ENCODE measurements around the gene TRIM7. TPM values are rescaled to one million over a fixed set of nuclear protein-coding genes. Genes with fewer than 3 reads are reported as not detected.
"Not testable (repeated sequence)": the region's sequence is repeated elsewhere in the genome, so short reads cannot be mapped to it uniquely, and the experiment has no call there.

The TRIM7 gene

GRCh38 chr5:181149355-181149754, 55.6 kb downstream of the TRIM7 start:
- Histone ChIP-seq H3K4me3 (ENCODE audit: low read length) (no peak overlapping the region), H3K9ac (ENCODE audit: low read depth, low read length) (no peak overlapping the region), H3K36me3 (ENCODE audit: insufficient read depth, low read length) (no peaks in the 10 kb centered on the region), H3K4me2 (ENCODE audit: low read length) (no peak overlapping the region), H3K27me3 (ENCODE audit: control insufficient read depth, insufficient read depth, low read length) (peaks cover 26% of the 10 kb centered on the region), H3K4me1 (ENCODE audit: control insufficient read depth, insufficient read depth, low read length) (no peaks in the 10 kb centered on the region), H3K9me3 (replicated peaks; ENCODE audit: low read length) (no peaks in the 10 kb centered on the region)

DNA sequence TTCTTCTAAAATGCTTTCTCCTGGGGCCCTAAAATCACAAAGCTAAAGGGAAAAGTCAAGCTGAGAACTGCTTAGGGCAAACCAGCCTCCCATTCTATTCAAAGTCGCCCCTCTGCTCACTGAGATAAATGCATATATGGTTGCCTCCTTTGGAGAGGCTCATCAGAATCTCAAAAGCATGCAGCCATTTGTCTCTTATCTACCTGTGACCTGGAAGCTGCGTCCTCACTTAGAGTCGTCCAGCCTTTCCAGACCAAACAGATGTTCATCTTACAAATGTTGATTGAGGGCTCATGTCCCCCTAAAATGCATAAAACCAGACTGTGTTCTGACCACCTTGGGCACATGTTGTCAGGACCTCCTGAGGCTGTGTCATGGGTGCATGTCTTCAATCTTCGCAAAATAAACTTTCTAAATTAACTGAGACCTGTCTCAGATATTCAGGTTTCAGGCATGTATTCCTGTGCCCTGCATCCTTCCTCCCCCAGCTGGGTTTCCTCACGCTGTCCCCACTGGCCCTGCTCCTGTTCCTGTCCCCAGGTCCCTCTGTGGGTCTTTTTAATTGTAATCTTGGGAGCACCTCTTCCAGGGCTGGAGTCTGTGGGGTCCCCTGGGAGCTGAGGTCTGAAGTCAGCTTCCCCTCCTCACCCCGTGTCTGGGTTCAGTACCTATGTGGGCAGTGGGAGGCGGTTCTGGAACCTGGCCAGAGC, 57.9 kb downstream of the TRIM7 start, which contains the start of gene OR2V2:
OR2V2 (plus strand) TSS at position 660 of the 710 bp plus-strand sequence. CDS start 7,357 bp downstream, outside the sequence.
- H3K36me3 ChIP-seq (ENCODE audit: insufficient read depth, low read length); H3K4me3 ChIP-seq (ENCODE audit: low read length); H3K4me1 ChIP-seq (ENCODE audit: control insufficient read depth, insufficient read depth, low read length); H3K9me3 ChIP-seq (replicated peaks; ENCODE audit: low read length); H3K4me2 ChIP-seq (ENCODE audit: low read length); H3K9ac ChIP-seq (ENCODE audit: low read depth, low read length): not testable (repeated sequence)
- H3K27me3 ChIP-seq (ENCODE audit: control insufficient read depth, insufficient read depth, low read length): peaks cover 24% of the 10 kb centered on the region

GRCh38 chr5:181145133-181145532, 59.9 kb downstream of the TRIM7 start:
- no peak overlapping the region for H3K9ac ChIP-seq (ENCODE audit: low read depth, low read length)
- no peak overlapping the region for H3K4me3 ChIP-seq (ENCODE audit: low read length)
- H3K4me1 ChIP-seq (ENCODE audit: control insufficient read depth, insufficient read depth, low read length): no peaks in the 10 kb centered on the region
- H3K36me3 ChIP-seq (ENCODE audit: insufficient read depth, low read length): no peaks in the 10 kb centered on the region
- H3K27me3 ChIP-seq (ENCODE audit: control insufficient read depth, insufficient read depth, low read length): peaks cover 22% of the 10 kb centered on the region
- no peak overlapping the region for H3K4me2 ChIP-seq (ENCODE audit: low read length)
- no peaks in the 10 kb centered on the region for H3K9me3 ChIP-seq (replicated peaks; ENCODE audit: low read length)

Small RNA genes within 50 kb of the gene (small RNA-seq; reads per million reads assigned to genes)
- gene MIR4638 (not detected), gene SNORD95 (not detected), gene SNORD96A (not detected)
